Nephron (organoid): ENCODE results near the gene SGK1.

ENCODE experiments used
- H3K27ac Mint-ChIP-seq, 3 experiments: 2 replicates each; pipeline ENCODE4 v1.8.0; 2020; ENCODE audit warnings: mixed read lengths in 3 of 3, mild to moderate bottlenecking in 2 of 3, moderate library complexity in 1 of 3
- H3K27me3 Mint-ChIP-seq: 2 replicates; pipeline ENCODE4 v1.8.0; 2021; ENCODE audit warnings: low read depth, mild to moderate bottlenecking, moderate library complexity, mixed read lengths
- H3K36me3 Mint-ChIP-seq: 2 replicates; pipeline ENCODE4 v1.8.0; 2020; ENCODE audit warnings: low read depth, mixed read lengths
- H3K4me1 Mint-ChIP-seq: 2 replicates; pipeline ENCODE4 v1.8.0; 2020; ENCODE audit warnings: mixed read lengths
- H3K4me3 Mint-ChIP-seq, 3 experiments: 2 replicates each; pipeline ENCODE4 v1.8.0; 2020; ENCODE audit warnings: mild to moderate bottlenecking in 3 of 3, mixed read lengths in 3 of 3, moderate library complexity in 2 of 3
- H3K9me3 Mint-ChIP-seq: 2 replicates; pipeline ENCODE4 v1.8.0; 2020; ENCODE audit warnings: mixed read lengths
- TF ChIP-seq, protein P1 (sequence below), 3 experiments: fragments of 200-600 bp; sonication (generic); IDR thresholded peaks; one replicate each; pipeline ENCODE4 v1.5.0; 2021; ENCODE audit warnings: antibody characterized with exemption in 3 of 3; ENCODE audit not compliant: unreplicated experiment in 3 of 3

SGK1 gene

DNA sequence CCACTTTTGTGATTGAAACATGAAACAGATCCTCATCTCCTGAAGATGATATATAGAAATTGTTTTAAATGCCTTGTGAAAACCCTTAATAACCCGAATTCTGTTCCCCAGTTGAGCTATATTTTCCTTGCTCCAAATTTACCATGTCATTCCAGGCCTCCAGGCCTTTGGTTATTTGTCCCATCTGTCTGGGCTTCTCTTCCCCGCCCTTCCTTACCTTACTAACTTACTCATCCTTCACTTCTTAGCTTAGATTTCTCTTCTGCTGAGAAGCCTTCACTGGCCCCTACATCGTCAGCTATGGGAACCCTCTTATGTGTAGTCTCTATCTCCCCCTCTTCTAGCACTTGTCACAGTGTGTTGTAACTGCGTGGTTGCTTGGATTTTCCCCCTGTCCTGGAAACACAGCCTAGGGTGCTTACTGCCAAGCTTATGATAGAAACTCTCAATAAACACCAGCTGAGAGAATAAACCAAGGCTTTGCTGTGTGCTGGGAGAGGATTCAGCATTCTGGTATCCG, 68.6 kb downstream of the SGK1 start:
- H3K36me3 Mint-ChIP-seq, result no peaks in the 10 kb centered on the region
- no peak overlapping the region for H3K4me3 Mint-ChIP-seq
- H3K27me3 Mint-ChIP-seq, result no peaks in the 10 kb centered on the region
- TF ChIP-seq, protein P1, sequence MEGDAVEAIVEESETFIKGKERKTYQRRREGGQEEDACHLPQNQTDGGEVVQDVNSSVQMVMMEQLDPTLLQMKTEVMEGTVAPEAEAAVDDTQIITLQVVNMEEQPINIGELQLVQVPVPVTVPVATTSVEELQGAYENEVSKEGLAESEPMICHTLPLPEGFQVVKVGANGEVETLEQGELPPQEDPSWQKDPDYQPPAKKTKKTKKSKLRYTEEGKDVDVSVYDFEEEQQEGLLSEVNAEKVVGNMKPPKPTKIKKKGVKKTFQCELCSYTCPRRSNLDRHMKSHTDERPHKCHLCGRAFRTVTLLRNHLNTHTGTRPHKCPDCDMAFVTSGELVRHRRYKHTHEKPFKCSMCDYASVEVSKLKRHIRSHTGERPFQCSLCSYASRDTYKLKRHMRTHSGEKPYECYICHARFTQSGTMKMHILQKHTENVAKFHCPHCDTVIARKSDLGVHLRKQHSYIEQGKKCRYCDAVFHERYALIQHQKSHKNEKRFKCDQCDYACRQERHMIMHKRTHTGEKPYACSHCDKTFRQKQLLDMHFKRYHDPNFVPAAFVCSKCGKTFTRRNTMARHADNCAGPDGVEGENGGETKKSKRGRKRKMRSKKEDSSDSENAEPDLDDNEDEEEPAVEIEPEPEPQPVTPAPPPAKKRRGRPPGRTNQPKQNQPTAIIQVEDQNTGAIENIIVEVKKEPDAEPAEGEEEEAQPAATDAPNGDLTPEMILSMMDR (IDR thresholded peaks at IDR 0.05; ENCODE audit: unreplicated experiment in 3 of 3), result no peak
- peak overlapping the region; percentile 46 to 76 (median 62) for H3K27ac Mint-ChIP-seq
- no peaks in the 10 kb centered on the region for H3K9me3 Mint-ChIP-seq
- peaks cover 40% of the 10 kb centered on the region for H3K4me1 Mint-ChIP-seq

DNA sequence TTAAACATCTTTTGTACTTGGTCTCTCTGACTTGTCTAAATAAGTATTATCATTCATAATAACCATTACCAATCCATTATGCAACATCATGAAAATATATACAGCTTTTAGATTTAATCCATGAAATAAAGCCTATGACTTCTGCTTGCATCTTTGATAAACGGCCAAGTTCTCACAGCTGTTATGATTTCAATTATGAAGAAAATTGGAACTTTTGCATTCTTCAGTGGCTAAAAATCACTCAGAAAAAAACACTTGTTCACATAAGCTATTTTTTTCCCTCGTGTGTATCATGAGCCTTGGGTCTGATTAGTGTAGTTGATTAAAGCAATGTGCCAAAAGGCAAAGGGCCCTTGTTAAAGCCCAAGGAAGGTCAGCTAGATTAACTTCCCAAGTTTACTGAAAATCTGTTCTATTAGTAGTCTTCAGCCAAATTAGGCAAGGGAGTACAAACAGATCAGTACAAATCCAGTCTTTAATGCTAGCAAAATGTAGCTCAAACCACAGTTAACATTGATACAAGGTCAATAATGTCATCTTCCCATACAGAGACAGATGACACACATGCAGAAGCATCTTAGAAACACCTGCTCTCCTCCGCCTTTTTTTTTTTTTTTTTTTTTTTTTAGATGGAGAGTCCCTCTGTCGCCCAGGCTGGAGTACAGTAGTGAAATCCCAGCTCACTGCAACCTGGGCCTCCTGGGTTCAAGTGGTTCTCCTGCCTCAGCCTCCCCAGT, 69.9 kb downstream of the SGK1 start:
- no peaks in the 10 kb centered on the region for H3K36me3 Mint-ChIP-seq
- H3K27ac Mint-ChIP-seq, result peak overlapping the region in 2 of 3 experiments; percentile 44 to 49
- H3K4me3 Mint-ChIP-seq, result no peak overlapping the region
- peaks cover 32% of the 10 kb centered on the region for H3K4me1 Mint-ChIP-seq
- no peaks in the 10 kb centered on the region for H3K9me3 Mint-ChIP-seq
- TF ChIP-seq, protein P1 (IDR thresholded peaks at IDR 0.05; ENCODE audit: unreplicated experiment in 3 of 3), result no peak
- no peaks in the 10 kb centered on the region for H3K27me3 Mint-ChIP-seq

GRCh38 chr6:134247231-134247833, 70.6 kb downstream of the SGK1 start:
- no peaks in the 10 kb centered on the region for H3K36me3 Mint-ChIP-seq
- H3K27ac Mint-ChIP-seq, result peak overlapping the region in 2 of 3 experiments; percentile 44 to 49
- TF ChIP-seq, protein P1 (IDR thresholded peaks at IDR 0.05; ENCODE audit: unreplicated experiment in 3 of 3), result no peak
- no peak overlapping the region for H3K4me3 Mint-ChIP-seq
- no peaks in the 10 kb centered on the region for H3K9me3 Mint-ChIP-seq
- no peaks in the 10 kb centered on the region for H3K27me3 Mint-ChIP-seq
- H3K4me1 Mint-ChIP-seq, result peaks cover 32% of the 10 kb centered on the region

- Mint-ChIP-seq H3K9me3 (no peaks in the 10 kb centered on the region), H3K36me3 (no peaks in the 10 kb centered on the region), H3K4me1 (peaks cover 30% of the 10 kb centered on the region), H3K4me3 (no peak overlapping the region), H3K27ac (no peak overlapping the region), H3K27me3 (no peaks in the 10 kb centered on the region)
- TF ChIP-seq, protein P1 (IDR thresholded peaks at IDR 0.05; ENCODE audit: unreplicated experiment in 3 of 3), result no peak
Measured at GRCh38 chr6:134245706-134246105, 72.2 kb downstream of the SGK1 start.

DNA sequence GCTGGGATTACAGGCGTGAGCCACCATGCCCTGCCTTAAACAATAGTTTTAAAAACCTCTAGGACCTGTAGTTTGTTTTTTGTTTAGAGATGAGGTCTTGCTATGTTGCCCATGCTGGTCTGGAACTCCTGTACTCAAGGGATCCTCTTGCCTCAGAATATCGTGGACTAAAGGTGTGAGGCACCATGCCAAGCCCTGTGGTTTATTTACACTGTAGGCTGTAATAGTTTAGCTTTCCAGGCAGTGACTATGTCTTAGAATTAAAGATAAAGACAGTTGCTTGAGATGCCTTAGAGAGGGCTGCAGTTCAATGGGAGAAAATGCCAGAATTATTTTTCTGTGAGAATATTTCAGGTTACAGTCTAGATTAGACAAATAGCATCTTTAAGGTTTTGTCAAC, 72.9 kb downstream of the SGK1 start:
- no peaks in the 10 kb centered on the region for H3K27me3 Mint-ChIP-seq
- H3K4me3 Mint-ChIP-seq, result no peak overlapping the region
- TF ChIP-seq, protein P1 (IDR thresholded peaks at IDR 0.05; ENCODE audit: unreplicated experiment in 3 of 3), result no peak
- peaks cover 23% of the 10 kb centered on the region for H3K4me1 Mint-ChIP-seq
- no peaks in the 10 kb centered on the region for H3K36me3 Mint-ChIP-seq
- no peaks in the 10 kb centered on the region for H3K9me3 Mint-ChIP-seq
- H3K27ac Mint-ChIP-seq, result peak overlapping the region in 1 of 3 experiments; percentile 19
